SH-SY5Y (cell line): Measurements from ENCODE around the gene PTRH1.

ENCODE experiments used
- GATA2 ChIP-seq: IDR thresholded peaks from 2 replicates; pipeline ENCODE4 v1.6.1; 2011; ENCODE audit warnings: mild to moderate bottlenecking, low read depth, low read length
- GATA3 ChIP-seq: IDR thresholded peaks from 2 replicates; pipeline ENCODE4 v1.6.1; 2011; ENCODE audit warnings: low read depth, mild to moderate bottlenecking, low read length, moderate library complexity

- TF ChIP-seq GATA2 (no peak), GATA3 (no peak)
Measured at GRCh38 chr9:127707766-127708165, 7.7 kb downstream of the PTRH1 start.
